HG03460 (cell line): ENCODE data around the gene ZNF143.

Experiments used
- ATAC-seq: cut with Tn5 transposase; IDR thresholded peaks from one replicate; pipeline ENCODE4 v1.9.1; 2021; ENCODE audit not compliant: unreplicated experiment

Gene ZNF143

DNA sequence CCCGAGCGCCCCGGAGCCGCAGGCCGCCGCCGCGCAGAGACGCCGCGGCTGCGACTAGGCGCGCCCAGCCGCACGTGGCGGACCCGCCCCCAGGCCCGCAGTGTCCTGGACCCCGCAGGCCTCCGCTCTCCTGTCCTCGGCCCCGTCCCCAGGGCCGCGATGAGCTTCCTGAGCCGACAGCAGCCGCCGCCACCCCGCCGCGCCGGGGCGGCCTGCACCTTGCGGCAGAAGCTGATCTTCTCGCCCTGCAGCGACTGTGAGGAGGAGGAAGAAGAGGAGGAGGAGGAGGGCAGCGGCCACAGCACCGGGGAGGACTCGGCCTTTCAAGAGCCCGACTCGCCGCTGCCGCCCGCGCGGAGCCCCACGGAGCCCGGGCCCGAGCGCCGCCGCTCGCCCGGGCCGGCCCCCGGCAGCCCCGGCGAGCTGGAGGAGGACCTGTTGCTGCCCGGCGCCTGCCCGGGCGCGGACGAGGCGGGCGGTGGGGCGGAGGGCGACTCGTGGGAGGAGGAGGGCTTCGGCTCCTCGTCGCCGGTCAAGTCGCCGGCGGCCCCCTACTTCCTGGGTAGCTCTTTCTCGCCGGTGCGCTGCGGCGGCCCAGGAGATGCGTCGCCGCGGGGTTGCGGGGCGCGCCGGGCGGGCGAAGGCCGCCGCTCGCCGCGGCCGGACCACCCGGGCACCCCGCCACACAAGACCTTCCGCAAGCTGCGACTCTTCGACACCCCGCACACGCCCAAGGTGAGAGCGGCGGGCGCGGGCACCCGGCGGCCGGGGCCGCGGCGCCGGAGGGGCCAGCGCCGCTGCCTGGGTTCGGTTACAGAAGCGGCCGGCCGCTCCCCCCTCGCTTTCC is 113.2 kb downstream of the ZNF143 start:
- peak; percentile 0 for ATAC-seq

DNA sequence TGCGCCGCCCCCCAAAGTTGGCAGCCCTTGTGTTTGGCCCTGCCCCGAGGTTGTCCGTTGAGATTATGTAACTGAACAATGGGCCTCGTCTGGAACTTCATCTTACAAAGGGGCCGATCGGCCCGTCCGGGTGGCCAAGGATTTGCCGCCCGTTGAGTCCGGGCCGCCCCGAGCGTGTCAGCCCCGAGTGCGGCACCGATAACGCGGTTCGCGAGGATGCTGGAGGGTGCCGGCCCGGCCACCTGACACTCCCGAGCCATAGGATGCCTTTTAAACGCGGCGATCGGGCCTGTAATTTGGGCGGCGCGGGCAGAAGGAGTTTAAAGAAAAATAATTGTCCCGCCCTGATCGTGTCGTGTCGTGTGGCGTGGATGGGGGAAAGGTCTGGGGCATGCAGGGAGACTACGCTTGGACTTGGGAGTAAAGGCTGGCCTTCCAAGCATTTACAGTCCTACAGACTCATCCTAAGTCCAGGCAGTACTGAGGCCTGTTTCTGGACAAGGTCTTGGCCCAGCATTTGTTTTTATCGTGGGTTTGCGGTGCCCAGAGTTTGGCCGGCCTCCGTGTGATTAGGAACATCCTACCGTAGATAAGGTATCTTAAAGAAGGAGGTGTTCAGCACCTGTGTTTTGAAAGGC is 113.9 kb downstream of the ZNF143 start:
- ATAC-seq = no peak

DNA sequence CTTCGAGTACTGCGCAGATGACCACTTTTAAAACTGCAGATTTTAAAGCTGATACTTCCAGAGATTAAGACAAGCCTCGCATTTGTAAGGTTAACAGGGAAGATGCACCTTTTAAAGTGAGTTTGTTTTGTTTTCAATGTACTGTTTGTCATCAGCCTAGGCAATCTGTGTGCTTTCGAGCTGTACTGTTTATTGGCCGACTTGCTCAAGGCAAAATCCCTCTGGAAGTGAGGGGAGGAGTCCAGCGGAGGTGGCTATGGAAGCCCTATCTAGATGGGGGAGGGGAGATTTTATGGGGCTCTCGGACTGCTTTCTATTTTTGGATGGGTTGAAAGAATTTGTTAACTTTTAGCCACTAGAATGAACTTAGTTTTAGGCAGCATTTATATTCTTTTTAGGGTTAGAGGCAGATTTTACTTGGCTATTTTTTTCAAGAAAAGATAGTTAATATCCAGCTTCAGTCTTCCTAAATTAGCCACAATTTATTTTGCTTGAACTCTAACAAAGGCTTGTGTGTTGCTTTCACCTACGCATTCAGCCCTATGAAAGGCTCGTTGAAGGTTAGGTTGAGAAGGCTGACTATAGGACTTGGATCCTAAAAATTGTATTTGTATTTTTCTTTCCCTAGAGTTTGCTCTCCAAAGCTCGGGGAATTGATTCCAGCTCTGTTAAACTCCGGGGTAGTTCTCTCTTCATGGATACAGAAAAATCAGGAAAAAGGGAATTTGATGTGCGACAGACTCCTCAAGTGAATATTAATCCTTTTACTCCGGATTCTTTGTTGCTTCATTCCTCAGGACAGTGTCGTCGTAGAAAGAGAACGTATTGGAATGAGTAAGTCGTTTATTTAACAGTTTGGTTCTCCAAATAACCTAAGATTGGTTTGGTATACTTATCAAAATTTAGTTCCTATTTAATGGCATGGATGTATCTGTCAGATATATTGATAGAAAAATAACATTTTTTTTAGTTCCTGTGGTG is 114.7 kb downstream of the ZNF143 start:
- no peak for ATAC-seq

DNA sequence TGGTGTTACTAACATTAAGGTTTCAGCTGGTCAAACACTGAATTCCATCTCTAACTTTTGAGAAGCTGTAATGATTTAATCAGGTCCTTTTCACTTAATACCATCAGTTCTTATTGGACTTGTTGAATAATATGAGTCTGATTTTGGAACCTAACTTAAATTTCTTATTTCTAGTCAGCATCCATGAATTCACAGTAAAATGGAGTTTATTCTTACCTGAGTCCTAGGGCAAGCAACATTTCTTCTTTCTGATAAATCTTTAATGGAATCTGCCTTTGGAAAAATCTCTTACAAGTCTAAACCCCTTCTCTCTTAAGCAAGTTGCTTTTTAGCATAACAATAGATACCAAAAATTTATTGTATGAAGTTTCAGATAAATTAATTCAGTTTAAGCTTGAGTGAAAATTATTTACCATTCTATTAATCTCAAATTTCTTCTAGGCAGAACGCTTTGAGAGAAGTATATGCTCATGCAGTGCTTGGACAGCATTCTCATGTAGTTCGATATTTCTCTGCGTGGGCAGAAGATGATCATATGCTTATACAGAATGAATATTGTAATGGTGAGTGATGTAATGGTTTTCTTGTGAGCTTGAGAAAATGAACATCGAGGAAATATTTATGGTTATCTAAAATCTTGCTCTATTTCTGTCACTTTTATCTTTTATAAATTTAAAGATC is 116.0 kb downstream of the ZNF143 start:
- ATAC-seq = no peak

DNA sequence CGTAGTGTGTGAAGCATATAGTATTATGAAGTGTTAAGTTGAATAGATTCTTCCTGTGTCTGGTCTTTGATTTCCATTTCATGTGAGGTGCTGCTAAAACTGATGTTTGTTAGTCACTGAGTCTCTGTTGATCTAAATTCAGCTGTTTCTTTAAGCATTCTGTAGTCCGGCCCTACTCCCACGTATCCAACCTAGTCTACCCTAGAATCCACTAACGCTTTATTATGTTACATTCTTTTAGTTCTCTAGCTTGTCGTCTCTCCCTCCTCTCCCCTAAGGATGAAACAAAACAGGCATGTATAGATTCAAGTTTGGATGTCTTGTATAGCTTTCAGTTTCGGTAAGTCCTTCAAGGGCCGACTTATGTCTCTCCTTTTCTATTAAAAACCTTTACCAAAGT is 116.7 kb downstream of the ZNF143 start:
- no peak for ATAC-seq
